Gastrocnemius medialis (tissue), 4 donors: ENCODE data around the gene GMPR2.

Experiments used
- CTCF ChIP-seq, 5 experiments: fragments of 450-650 bp in 3 of 5; fragments of 200-600 bp in 2 of 5; sonication (generic) in 2 of 5; IDR thresholded peaks in 4 of 5; conservative IDR thresholded peaks in 1 of 5; 1 replicate in 4 of 5; 2 replicates in 1 of 5; pipeline ENCODE4 v1.5.1; 2016 to 2019; ENCODE audit warnings: antibody characterized with exemption in 5 of 5, mild to moderate bottlenecking in 3 of 5, moderate library complexity in 3 of 5
- POLR2A ChIP-seq, 2 donors: fragments of 450-650 bp; IDR thresholded peaks; one replicate each; pipeline ENCODE4 v1.6.1; 2017; ENCODE audit warnings: antibody characterized with exemption in 2 of 2, mild to moderate bottlenecking in 2 of 2, moderate library complexity in 2 of 2

- TF ChIP-seq CTCF (IDR thresholded peaks at IDR 0.05 in 4 of 5, conservative IDR thresholded peaks at IDR 0.05 in 1 of 5) (no peak), POLR2A (IDR thresholded peaks at IDR 0.05) (no peak)
Observed at GRCh38 chr14:24235804-24236688, 3.3 kb downstream of the GMPR2 start.
